H1 (cell line): ENCODE results near the gene LLGL2. TPM values are rescaled to one million over a fixed set of nuclear protein-coding genes. Genes with fewer than 3 reads are reported as not detected.

Experiments used
- CHD1 ChIP-seq: IDR thresholded peaks from 2 replicates; pipeline ENCODE4 v1.6.1; 2012; ENCODE audit warnings: low read depth, low read length, improper control_type of control experiment
- HDAC6 ChIP-seq: IDR thresholded peaks from one replicate; pipeline ENCODE4 v1.7.1; 2012; ENCODE audit warnings: low read depth, mild to moderate bottlenecking, inconsistent platforms, low read length, moderate library complexity
- KDM5A ChIP-seq: fragments of 200-600 bp; IDR thresholded peaks from 2 replicates; pipeline ENCODE4 v1.7.1; 2012; ENCODE audit warnings: mild to moderate bottlenecking, low read length, inconsistent platforms, mixed read lengths
- NANOG ChIP-seq: IDR thresholded peaks from 2 replicates; pipeline ENCODE4 v1.6.1; 2011; ENCODE audit warnings: low read length, low read depth, mild to moderate bottlenecking, inconsistent platforms; ENCODE audit not compliant: insufficient read depth, poor library complexity, severe bottlenecking
- SIRT6 ChIP-seq: IDR thresholded peaks from one replicate; pipeline ENCODE4 v1.7.1; 2012; ENCODE audit warnings: low read length, inconsistent platforms
- TCF12 ChIP-seq: IDR thresholded peaks from 2 replicates; pipeline ENCODE4 v1.6.1; 2011; ENCODE audit warnings: low read depth, mild to moderate bottlenecking, low read length
- TEAD4 ChIP-seq: IDR thresholded peaks from 2 replicates; pipeline ENCODE4 v1.6.1; 2012; ENCODE audit warnings: low read depth, low read length, inconsistent platforms, mixed read lengths
- polyA plus RNA-seq, 7 experiments: library from polyadenylated mRNA; depleted of rRNA in 3 of 7; stranded (reverse) in 5 of 7; unstranded in 2 of 7; fragments of >200 nt in 5 of 7; fragments of 200-250 nt in 2 of 7; gene quantifications; 1 replicate in 5 of 7; 2 replicates in 1 of 7; 4 replicates in 1 of 7; pipeline versions ENCODE4 v1.2.1 to v1.2.3, GENCODE V29; 2011 to 2013; ENCODE audit warnings: missing spikeins in 2 of 7, mixed read lengths in 2 of 7
- total RNA-seq: library from RNA; stranded (reverse); fragmentation: NEBNext Ultra II Directional; extraction: Animal tissue kit (Norgen Biotek cat#: 25700); gene quantifications from 2 replicates; pipeline ENCODE4 v1.2.1, GENCODE V29; 2021
- TF ChIP-seq, protein P1 (sequence below): IDR thresholded peaks from 2 replicates; pipeline ENCODE4 v1.6.1; 2012; ENCODE audit warnings: low read length, inconsistent platforms

The LLGL2 gene
- total and polyA plus RNA-seq, 2 of the 8 experiments (the other 6 are each of a cell fraction or from before 2014, with no cell fraction given): 64.5 to 77.1 TPM

DNA sequence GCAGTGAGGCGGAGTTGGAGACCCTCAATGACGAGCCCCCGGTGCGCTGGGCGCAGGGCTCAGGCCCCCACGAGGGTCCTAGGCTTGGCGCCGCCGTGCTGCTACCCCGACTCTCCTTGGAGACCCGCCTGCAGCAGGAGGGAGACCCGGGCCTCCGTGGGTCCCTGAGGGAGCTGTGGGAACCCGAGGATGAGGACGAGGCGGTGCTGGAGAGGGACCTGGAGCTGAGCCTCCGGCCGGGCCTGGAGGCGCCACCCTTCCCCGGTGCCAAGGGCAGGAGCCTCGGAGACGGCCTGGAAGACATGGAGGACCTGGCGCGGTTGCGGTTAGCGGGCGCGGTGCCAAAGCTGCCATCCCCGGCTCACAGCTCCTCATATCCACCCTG is 64.4 kb downstream of the LLGL2 start (continued):
- TF ChIP-seq, protein P1, sequence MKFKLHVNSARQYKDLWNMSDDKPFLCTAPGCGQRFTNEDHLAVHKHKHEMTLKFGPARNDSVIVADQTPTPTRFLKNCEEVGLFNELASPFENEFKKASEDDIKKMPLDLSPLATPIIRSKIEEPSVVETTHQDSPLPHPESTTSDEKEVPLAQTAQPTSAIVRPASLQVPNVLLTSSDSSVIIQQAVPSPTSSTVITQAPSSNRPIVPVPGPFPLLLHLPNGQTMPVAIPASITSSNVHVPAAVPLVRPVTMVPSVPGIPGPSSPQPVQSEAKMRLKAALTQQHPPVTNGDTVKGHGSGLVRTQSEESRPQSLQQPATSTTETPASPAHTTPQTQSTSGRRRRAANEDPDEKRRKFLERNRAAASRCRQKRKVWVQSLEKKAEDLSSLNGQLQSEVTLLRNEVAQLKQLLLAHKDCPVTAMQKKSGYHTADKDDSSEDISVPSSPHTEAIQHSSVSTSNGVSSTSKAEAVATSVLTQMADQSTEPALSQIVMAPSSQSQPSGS: no peak
- TF ChIP-seq HDAC6 (no peak), TEAD4 (no peak), SIRT6 (no peak), TCF12 (no peak), NANOG (no peak), CHD1 (no peak), KDM5A (no peak)
- TF ChIP-seq, all 59 proteins: peak for 0
